Transverse colon (tissue), 4 donors: ENCODE data around the gene DARS2.

Source experiments
- CTCF ChIP-seq, 5 experiments: fragments of 200-600 bp in 3 of 5; fragments of 450-650 bp in 2 of 5; sonication (generic) in 3 of 5; IDR thresholded peaks; 1 replicate in 2 of 5; 2 replicates in 3 of 5; pipeline ENCODE4 v1.5.1; 2016 to 2017; ENCODE audit warnings: antibody characterized with exemption in 5 of 5, inconsistent platforms in 3 of 5, mild to moderate bottlenecking in 2 of 5, moderate library complexity in 1 of 5
- POLR2AphosphoS5 ChIP-seq, 3 donors: sonication (generic); formaldehyde crosslinking; IDR thresholded peaks; one replicate each; pipeline ENCODE4 v1.6.1; 2016; ENCODE audit warnings: antibody characterized with exemption in 3 of 3

DNA sequence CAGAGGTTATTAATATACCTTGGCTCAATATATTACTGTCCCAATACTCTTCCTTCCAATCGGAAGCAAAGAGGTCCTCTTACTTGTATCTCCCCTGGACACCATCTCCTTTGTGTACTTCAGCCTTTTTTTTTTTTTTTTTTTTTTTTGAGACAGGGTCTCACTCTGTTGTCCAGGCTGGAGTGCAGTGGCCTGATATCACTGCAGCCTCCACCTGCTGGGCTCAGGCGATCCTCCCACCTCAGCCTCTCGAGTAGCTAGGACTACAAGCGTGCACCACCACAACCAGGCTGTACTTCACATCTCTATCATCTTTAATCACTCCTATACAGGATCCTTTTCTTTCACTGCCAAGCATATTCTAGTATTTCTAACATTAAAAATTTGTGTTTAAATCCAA, 2.8 kb upstream of the DARS2 start:
- TF ChIP-seq CTCF (IDR thresholded peaks at IDR 0.05) (no peak), POLR2AphosphoS5 (IDR thresholded peaks at IDR 0.05) (no peak)
